ENCODE results near the gene PMEPA1. TPM values are rescaled to one million over a fixed set of nuclear protein-coding genes. Genes with fewer than 3 reads are reported as not detected.

The PMEPA1 gene
- polyA plus RNA-seq, 3 donors from 2014 or later = not detected

DNA sequence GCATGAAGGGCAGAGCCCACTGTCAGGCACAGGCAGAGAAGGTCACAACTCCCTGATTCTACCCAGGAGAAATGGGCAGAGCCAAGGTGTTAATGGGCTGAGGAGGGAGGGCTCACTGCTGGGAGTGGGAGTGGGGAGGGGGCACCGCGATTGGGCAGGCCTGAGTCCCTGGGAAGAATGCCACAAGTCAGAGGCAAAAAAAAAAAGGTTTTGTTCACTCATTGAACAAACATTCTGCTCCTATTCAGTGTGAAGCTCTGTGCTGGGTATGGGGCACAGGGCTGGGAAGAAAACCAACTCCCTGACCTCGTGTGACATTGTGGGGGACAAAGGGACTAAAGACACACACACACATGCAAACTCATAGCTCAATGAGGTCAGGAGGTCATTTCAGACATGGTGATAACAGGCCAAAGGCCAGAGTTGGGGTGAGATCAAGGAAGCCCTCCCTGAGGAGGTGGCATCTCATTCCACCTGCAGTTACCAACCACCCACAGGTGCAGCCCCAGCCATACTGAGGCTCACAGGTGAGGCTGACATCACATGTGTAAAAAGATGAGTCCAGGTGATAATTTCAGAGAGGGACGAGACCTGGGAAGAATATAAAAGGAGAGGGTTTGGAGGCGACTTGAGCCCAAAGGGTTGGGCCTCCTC is 3.2 kb upstream of the PMEPA1 start:
- DNase-seq = no peak
- Mint-ChIP-seq H3K4me3 (peak overlapping the region in 1 of 5 donors; percentile 7), H3K4me1 (peaks cover 10 to 13% of the 10 kb centered on the region in 2 donors), H3K27me3 (ENCODE audit: low read depth in 3 of 3) (peaks cover 12 to 26% (median 16%) of the 10 kb centered on the region in 3 donors), H3K27ac (peak overlapping the region in 5 of 6 donors; percentile 38 to 89 (median 67)), H3K9me3 (no peaks in the 10 kb centered on the region), H3K36me3 (no peaks in the 10 kb centered on the region)

DNA sequence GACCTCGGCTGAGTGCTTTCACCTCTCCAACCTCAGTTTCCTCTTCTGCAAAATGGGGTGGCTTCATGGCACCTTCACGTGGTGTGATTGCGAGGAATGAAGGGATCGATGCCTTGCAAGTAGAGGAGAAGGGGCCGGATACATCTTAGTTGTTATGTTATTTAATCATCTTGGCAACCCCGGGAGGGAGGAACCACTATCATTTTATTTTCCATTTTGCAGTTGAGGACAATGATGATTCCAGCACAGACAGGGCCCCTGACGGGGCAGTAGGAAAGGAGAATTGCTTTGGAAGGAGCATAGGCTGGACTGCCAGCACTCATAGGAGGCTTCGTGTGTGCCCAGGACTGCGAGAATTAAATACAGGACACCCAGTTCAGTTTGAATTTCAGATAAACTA is 2.5 kb upstream of the PMEPA1 start:
- Mint-ChIP-seq H3K27ac (peak overlapping the region in 5 of 6 donors; percentile 38 to 89 (median 56)), H3K36me3 (no peaks in the 10 kb centered on the region)

GRCh38 chr20:57711826-57712225 is 2.0 kb upstream of the PMEPA1 start:
- Mint-ChIP-seq H3K4me3 (no peak overlapping the region), H3K4me1 (peaks cover 7 to 12% of the 10 kb centered on the region in 2 donors), H3K27me3 (ENCODE audit: low read depth in 3 of 3) (peaks cover 16 to 34% (median 18%) of the 10 kb centered on the region in 3 donors), H3K36me3 (no peaks in the 10 kb centered on the region), H3K9me3 (no peaks in the 10 kb centered on the region), H3K27ac (peak overlapping the region in 4 of 6 donors; percentile 42 to 89 (median 58))
- DNase-seq = no peak

More for the DNA sequence above, 2.5 kb upstream of the PMEPA1 start:
- Mint-ChIP-seq H3K4me1 (peaks cover 7 to 12% of the 10 kb centered on the region in 2 donors), H3K9me3 (no peaks in the 10 kb centered on the region), H3K4me3 (peak overlapping the region in 2 of 5 donors; percentile 9 to 15), H3K27me3 (ENCODE audit: low read depth in 3 of 3) (peaks cover 16 to 32% (median 18%) of the 10 kb centered on the region in 3 donors)
- DNase-seq = no peak

DNA sequence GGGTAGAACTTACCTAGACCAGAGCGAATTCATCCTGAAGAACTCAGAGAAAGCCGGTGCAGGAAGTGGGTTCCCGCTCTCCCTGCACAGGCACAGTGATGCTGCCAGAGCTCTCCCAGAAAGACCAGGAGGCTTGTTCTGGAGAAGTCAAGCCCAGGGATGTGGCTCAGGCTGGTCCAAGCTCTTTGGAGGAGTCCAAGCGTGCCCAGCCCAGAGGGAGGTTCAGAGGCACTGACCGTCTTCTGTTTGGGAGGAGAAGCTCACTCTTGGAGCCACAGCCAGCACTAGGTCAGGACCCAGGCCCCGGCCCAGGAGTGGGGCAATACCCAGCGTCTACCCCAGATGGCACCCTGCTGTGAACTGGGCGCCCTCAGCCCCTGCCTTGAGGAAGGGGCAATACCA is 1.5 kb upstream of the PMEPA1 start:
- peaks cover 7 to 12% of the 10 kb centered on the region in 2 donors for H3K4me1 Mint-ChIP-seq
- no peaks in the 10 kb centered on the region for H3K36me3 Mint-ChIP-seq
- peak overlapping the region in 4 of 6 donors; percentile 28 to 89 (median 82) for H3K27ac Mint-ChIP-seq
- no peaks in the 10 kb centered on the region for H3K9me3 Mint-ChIP-seq
- peak overlapping the region in 2 of 5 donors; percentile 60 to 77 for H3K4me3 Mint-ChIP-seq
- peaks cover 18 to 34% (median 19%) of the 10 kb centered on the region in 3 donors for H3K27me3 Mint-ChIP-seq (ENCODE audit: low read depth in 3 of 3)
- DNase-seq = no peak

DNA sequence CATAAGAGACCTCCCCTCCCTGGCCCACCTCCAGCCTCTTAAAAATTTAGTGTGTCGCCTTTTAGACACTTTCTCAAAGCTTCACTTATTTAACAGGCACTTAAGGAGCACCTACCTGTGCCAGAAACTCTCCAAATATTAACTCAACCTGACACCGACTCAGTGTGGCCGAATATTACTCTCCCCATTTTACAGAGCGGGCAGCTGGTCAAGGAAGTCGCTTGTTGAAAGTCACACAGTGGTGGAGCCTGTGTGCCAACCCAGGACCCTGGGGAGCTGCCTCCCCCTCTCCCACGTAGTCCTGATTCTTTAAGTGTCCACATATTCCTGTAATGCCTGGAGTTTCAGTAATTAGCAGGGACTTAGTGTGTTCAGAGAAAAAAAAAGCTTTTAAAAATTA is 1.0 kb upstream of the PMEPA1 start:
- Mint-ChIP-seq H3K36me3 (no peaks in the 10 kb centered on the region), H3K9me3 (no peaks in the 10 kb centered on the region), H3K4me1 (peaks cover 7 to 12% of the 10 kb centered on the region in 2 donors), H3K27me3 (ENCODE audit: low read depth in 3 of 3) (peaks cover 17 to 34% (median 18%) of the 10 kb centered on the region in 3 donors), H3K4me3 (peak overlapping the region; percentile 59 to 77 (median 75)), H3K27ac (peak overlapping the region in 5 of 6 donors; percentile 77 to 89 (median 86))
- DNase-seq = no peak

DNA sequence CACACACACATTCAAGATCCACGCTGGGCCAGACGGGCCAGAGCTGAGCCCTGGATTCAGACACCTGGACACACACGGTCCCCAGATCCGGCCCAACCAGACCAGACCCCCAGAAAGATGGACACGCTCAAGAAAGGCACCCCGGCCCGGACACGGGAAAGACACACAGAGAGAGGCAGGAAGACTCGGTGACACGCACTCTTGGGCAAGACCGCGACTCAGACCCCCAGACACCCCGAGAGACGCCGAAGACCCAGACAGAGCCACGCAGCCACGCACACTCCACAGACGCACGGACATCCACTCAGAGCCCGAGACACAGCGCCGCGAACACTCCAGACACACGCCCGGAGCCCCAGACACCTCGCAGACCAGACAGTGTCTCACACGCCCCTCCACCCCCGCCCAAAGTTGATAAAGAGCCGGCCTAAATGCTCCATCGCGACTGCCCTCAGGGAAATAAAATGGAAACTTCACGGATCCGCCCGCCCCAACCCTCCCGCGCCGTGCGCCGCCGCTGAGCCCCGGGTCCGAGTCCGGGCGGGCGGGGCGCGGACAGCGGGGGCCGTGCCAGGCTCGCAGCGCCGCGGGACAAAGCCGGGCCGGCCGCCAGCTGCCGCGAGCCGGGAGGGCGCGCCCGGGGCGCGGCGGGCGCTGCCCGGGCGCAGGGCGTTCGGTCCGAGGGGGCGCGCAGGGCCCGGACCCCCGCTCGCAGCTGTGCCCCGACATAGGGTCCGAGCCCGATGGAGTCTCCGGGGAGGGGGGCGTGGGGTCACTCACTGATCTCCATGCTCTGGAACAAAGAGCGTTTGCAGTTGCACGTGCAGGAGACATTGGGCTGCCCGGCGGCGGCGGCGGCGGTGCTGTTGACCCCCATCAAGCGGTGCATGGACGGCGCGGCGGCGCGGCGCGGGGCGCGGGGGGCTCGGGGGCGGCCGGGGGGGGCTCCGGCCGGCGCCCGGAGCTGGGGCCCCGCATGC is 831 bp downstream of the PMEPA1 start:
- H3K27ac Mint-ChIP-seq = peak overlapping the region in 5 of 6 donors; percentile 85 to 91 (median 87)
- no peaks in the 10 kb centered on the region for H3K36me3 Mint-ChIP-seq
- no peaks in the 10 kb centered on the region for H3K9me3 Mint-ChIP-seq
- H3K4me3 Mint-ChIP-seq = peak overlapping the region; percentile 67 to 88 (median 84)
- peaks cover 7 to 12% of the 10 kb centered on the region in 2 donors for H3K4me1 Mint-ChIP-seq
- peak; percentile 21 to 35 (median 33) for DNase-seq
- H3K27me3 Mint-ChIP-seq (ENCODE audit: low read depth in 3 of 3) = peaks cover 18 to 36% (median 19%) of the 10 kb centered on the region in 3 donors

- Mint-ChIP-seq H3K27ac (peak overlapping the region in 5 of 6 donors; percentile 85 to 91 (median 87)), H3K27me3 (ENCODE audit: low read depth in 3 of 3) (peaks cover 18 to 34% (median 19%) of the 10 kb centered on the region in 3 donors), H3K9me3 (no peaks in the 10 kb centered on the region), H3K4me1 (peaks cover 7 to 12% of the 10 kb centered on the region in 2 donors), H3K4me3 (peak overlapping the region; percentile 67 to 88 (median 84)), H3K36me3 (no peaks in the 10 kb centered on the region)
- DNase-seq = no peak
Observed at GRCh38 chr20:57707849-57708693, 1.7 kb downstream of the PMEPA1 start.

- Mint-ChIP-seq H3K27ac (peak overlapping the region in 3 of 6 donors; percentile 17 to 61 (median 57)), H3K4me3 (peak overlapping the region; percentile 27 to 86 (median 38)), H3K9me3 (no peaks in the 10 kb centered on the region), H3K36me3 (no peaks in the 10 kb centered on the region), H3K27me3 (ENCODE audit: low read depth in 3 of 3) (peaks cover 18 to 38% (median 19%) of the 10 kb centered on the region in 3 donors), H3K4me1 (peaks cover 7 to 12% of the 10 kb centered on the region in 2 donors)
- no peak for DNase-seq
Observed at GRCh38 chr20:57707320-57707719, 2.5 kb downstream of the PMEPA1 start.

GRCh38 chr20:57705127-57705899 is 4.5 kb downstream of the PMEPA1 start:
- Mint-ChIP-seq H3K4me3 (no peak overlapping the region), H3K27me3 (ENCODE audit: low read depth in 3 of 3) (peaks cover 13 to 27% (median 14%) of the 10 kb centered on the region in 3 donors)

DNA sequence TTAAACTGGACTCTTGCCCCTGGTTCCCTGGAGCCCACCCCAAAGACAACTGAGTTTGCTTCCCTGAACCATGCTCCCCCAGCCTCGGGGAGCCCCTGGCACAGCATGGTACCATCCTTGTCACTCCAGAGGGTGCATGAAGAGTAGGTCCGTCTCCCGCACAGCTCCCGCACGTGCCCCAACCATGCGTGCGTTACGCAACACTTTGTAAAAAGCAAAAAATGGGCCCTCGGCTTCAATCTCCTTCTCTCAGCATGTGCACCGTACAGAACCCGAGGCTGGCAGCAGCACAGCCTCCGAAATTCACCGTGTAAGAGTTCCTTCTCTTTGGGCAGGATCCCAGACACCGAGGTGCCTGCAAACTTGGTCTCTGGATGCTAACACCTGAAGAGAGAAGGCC is 5.6 kb downstream of the PMEPA1 start:
- Mint-ChIP-seq H3K27ac (no peak overlapping the region), H3K27me3 (ENCODE audit: low read depth in 3 of 3) (peaks cover 13 to 28% (median 18%) of the 10 kb centered on the region in 3 donors), H3K36me3 (no peaks in the 10 kb centered on the region), H3K4me1 (peaks cover 6 to 7% of the 10 kb centered on the region in 2 donors), H3K4me3 (no peak overlapping the region), H3K9me3 (no peaks in the 10 kb centered on the region)
- DNase-seq = no peak

More at GRCh38 chr20:57705127-57705899, 4.5 kb downstream of the PMEPA1 start:
- DNase-seq = no peak
- no peak overlapping the region for H3K27ac Mint-ChIP-seq
- no peaks in the 10 kb centered on the region for H3K9me3 Mint-ChIP-seq
- no peaks in the 10 kb centered on the region for H3K36me3 Mint-ChIP-seq
- peaks cover 7% of the 10 kb centered on the region in 2 donors for H3K4me1 Mint-ChIP-seq

DNA sequence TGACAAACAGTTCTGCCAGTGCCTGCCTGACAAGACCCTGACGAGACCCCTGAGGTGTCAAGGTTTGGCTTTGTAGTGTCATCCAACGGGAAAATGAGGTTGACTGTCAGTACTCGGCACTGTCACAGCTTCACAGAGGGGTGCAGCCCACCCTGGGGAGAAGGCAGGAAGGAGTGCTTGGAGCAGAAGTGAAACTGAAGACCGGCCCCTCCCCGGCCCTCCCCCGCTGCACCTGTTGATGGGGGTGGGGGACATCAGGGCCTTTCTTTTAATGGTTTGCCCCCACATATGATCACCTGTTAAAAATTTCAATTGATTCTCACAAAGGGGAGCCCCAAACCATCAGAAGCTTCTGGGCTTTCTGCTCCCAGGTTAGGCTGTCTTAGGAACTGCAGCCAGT is 6.8 kb downstream of the PMEPA1 start:
- DNase-seq = no peak
- Mint-ChIP-seq H3K27ac (no peak overlapping the region), H3K9me3 (no peaks in the 10 kb centered on the region), H3K4me3 (no peak overlapping the region), H3K4me1 (no peaks in the 10 kb centered on the region), H3K27me3 (ENCODE audit: low read depth in 3 of 3) (peaks cover 8 to 23% (median 16%) of the 10 kb centered on the region in 3 donors), H3K36me3 (no peaks in the 10 kb centered on the region)

DNA sequence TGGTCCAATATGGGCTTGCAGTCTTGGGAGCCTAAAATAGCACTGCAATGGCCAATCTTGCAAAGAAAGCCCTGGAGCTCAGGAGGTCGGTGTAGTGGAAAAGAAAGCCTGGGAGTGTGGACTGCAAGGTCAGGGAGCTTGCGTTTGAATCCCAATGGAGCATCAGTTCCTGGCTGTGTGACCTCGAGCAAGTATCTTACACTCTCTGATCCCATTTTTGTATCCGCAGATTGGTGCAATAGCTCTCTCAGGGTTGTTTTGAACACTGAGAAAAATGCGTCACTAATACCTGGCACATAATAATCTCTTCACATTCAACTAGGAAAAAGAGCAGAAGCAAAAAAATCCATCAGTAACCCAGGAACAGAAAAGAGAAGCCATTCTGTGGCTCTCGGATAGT is 7.3 kb downstream of the PMEPA1 start:
- peaks cover 3 to 19% (median 16%) of the 10 kb centered on the region in 3 donors for H3K27me3 Mint-ChIP-seq (ENCODE audit: low read depth in 3 of 3)
- no peak overlapping the region for H3K27ac Mint-ChIP-seq
- H3K4me1 Mint-ChIP-seq = no peaks in the 10 kb centered on the region
- H3K4me3 Mint-ChIP-seq = no peak overlapping the region
- no peaks in the 10 kb centered on the region for H3K9me3 Mint-ChIP-seq
- DNase-seq = no peak
- no peaks in the 10 kb centered on the region for H3K36me3 Mint-ChIP-seq
